Keratinocyte (primary cell): ENCODE measurements around the gene KIR3DL1.

Experiments used
- CTCF ChIP-seq, 3 experiments: IDR thresholded peaks in 1 of 3; conservative IDR thresholded peaks in 1 of 3; optimal IDR thresholded peaks in 1 of 3; 2 replicates in 2 of 3; 3 replicates in 1 of 3; pipeline versions ENCODE3 to v1.5.1; 2011; ENCODE audit warnings: low read length in 3 of 3, mild to moderate bottlenecking in 3 of 3, moderate library complexity in 2 of 3, control low read depth in 1 of 3, inconsistent platforms in 1 of 3; ENCODE audit not compliant: insufficient read depth in 2 of 3; ENCODE audit errors: extremely low read depth in 1 of 3
- EZH2 ChIP-seq: IDR thresholded peaks from one replicate; pipeline ENCODE4 v1.6.1; 2012; ENCODE audit warnings: inconsistent platforms, mild to moderate bottlenecking, low read length, moderate library complexity

GRCh38 chr19:54871696-54872095 lies 55.4 kb downstream of the KIR3DL1 start:
- no peak for TF ChIP-seq EZH2
- no peak for TF ChIP-seq CTCF (optimal IDR thresholded peaks at IDR 0.05 in 1 of 3, IDR thresholded peaks at IDR 0.05 in 1 of 3, conservative IDR thresholded peaks at IDR 0.05 in 1 of 3; ENCODE audit: extremely low read depth in 1 of 3, insufficient read depth in 2 of 3, low read length in 3 of 3)
